Neural progenitor cell (in vitro differentiated cells): ENCODE data around the gene MACROD2.

Experiments
- EZH2 ChIP-seq: fragments of 200-600 bp; sonication (generic); IDR thresholded peaks from 2 replicates; pipeline ENCODE4 v1.6.1; 2017; ENCODE audit warnings: antibody characterized with exemption, mild to moderate bottlenecking, moderate library complexity
- EZH2phosphoT487 ChIP-seq: fragments of 200-600 bp; sonication (generic); IDR thresholded peaks from 2 replicates; pipeline ENCODE4 v1.6.1; 2017; ENCODE audit warnings: antibody characterized with exemption
- TF ChIP-seq, protein P1 (sequence below): fragments of 200-600 bp; sonication (generic); IDR thresholded peaks from 2 replicates; pipeline ENCODE4 v1.5.1; 2017; ENCODE audit warnings: antibody characterized with exemption, mild to moderate bottlenecking

DNA sequence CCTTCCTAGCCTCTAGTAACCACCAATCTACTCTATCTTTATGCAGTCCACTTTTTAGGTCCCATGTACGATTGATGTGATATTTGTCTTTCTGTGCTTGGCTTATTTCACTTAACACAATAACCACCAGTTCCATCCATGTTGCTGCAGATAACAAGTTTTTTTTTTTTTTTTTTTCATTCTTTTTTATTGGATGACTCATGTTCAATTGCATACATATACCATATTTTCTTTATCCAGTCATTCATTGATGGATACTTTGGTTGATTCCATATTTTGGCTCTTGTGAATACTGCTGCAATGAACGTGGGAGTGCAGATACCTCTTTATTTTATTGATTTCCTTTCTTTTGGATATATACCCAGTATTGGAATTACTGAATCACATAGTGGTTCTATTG lies 942.5 kb downstream of the MACROD2 start:
- TF ChIP-seq EZH2 (no peak), EZH2phosphoT487 (no peak)
- TF ChIP-seq, protein P1, sequence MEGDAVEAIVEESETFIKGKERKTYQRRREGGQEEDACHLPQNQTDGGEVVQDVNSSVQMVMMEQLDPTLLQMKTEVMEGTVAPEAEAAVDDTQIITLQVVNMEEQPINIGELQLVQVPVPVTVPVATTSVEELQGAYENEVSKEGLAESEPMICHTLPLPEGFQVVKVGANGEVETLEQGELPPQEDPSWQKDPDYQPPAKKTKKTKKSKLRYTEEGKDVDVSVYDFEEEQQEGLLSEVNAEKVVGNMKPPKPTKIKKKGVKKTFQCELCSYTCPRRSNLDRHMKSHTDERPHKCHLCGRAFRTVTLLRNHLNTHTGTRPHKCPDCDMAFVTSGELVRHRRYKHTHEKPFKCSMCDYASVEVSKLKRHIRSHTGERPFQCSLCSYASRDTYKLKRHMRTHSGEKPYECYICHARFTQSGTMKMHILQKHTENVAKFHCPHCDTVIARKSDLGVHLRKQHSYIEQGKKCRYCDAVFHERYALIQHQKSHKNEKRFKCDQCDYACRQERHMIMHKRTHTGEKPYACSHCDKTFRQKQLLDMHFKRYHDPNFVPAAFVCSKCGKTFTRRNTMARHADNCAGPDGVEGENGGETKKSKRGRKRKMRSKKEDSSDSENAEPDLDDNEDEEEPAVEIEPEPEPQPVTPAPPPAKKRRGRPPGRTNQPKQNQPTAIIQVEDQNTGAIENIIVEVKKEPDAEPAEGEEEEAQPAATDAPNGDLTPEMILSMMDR: no peak
